Measurements from ENCODE around the gene WDFY1. TPM values are rescaled to one million over a fixed set of nuclear protein-coding genes. Genes with fewer than 3 reads are reported as not detected.

The WDFY1 gene
- total RNA-seq, 1 donor from 2014 or later = 50.1 TPM

GRCh38 chr2:223949241-223949840, 4.2 kb upstream of the WDFY1 start:
- DNase-seq = no peak
- no peak for TF ChIP-seq CTCF (IDR thresholded peaks at IDR 0.05)
- peaks cover 9% of the 10 kb centered on the region for H3K4me1 ChIP-seq
- ATAC-seq = no peak
- no peaks in the 10 kb centered on the region for H3K36me3 ChIP-seq
- H3K27ac ChIP-seq = no peak overlapping the region
- no peaks in the 10 kb centered on the region for H3K27me3 ChIP-seq
- H3K4me3 ChIP-seq = no peak overlapping the region
- intact Hi-C loops (cut with DNase I) = no loop called here
- H3K9me3 ChIP-seq = no peaks in the 10 kb centered on the region

- ATAC-seq (no peak), DNase-seq (no peak)
- no peak for TF ChIP-seq CTCF (IDR thresholded peaks at IDR 0.05)
- no peaks in the 10 kb centered on the region for H3K27me3 ChIP-seq
- H3K4me3 ChIP-seq = no peak overlapping the region
- H3K9me3 ChIP-seq = no peaks in the 10 kb centered on the region
- H3K27ac ChIP-seq = no peak overlapping the region
- no peaks in the 10 kb centered on the region for H3K36me3 ChIP-seq
- intact Hi-C loops (cut with DNase I) = no loop called here
- H3K4me1 ChIP-seq = peaks cover 18% of the 10 kb centered on the region
Observed at GRCh38 chr2:223947711-223948205, 2.6 kb upstream of the WDFY1 start.

GRCh38 chr2:223945755-223946154, 620 bp upstream of the WDFY1 start:
- H3K27me3 ChIP-seq = no peaks in the 10 kb centered on the region
- no peaks in the 10 kb centered on the region for H3K9me3 ChIP-seq
- TF ChIP-seq CTCF (IDR thresholded peaks at IDR 0.05) = no peak
- intact Hi-C loops (cut with DNase I) = no loop called here
- peak overlapping the region; percentile 81 for H3K4me3 ChIP-seq
- DNase-seq (no peak), ATAC-seq (no peak)
- H3K27ac ChIP-seq = peak overlapping the region; percentile 93
- H3K4me1 ChIP-seq = peaks cover 25% of the 10 kb centered on the region
- no peaks in the 10 kb centered on the region for H3K36me3 ChIP-seq

GRCh38 chr2:223944166-223944702, 901 bp downstream of the WDFY1 start:
- peak overlapping the region; percentile 93 for H3K27ac ChIP-seq
- no peaks in the 10 kb centered on the region for H3K9me3 ChIP-seq
- no peaks in the 10 kb centered on the region for H3K36me3 ChIP-seq
- H3K4me3 ChIP-seq = peak overlapping the region; percentile 81
- intact Hi-C loops (cut with DNase I) = no loop called here
- H3K4me1 ChIP-seq = peaks cover 29% of the 10 kb centered on the region
- DNase-seq (peak; percentile 76), ATAC-seq (peak; percentile 68)
- TF ChIP-seq CTCF (IDR thresholded peaks at IDR 0.05) = no peak
- no peaks in the 10 kb centered on the region for H3K27me3 ChIP-seq

- H3K27me3 ChIP-seq = no peaks in the 10 kb centered on the region
- no peaks in the 10 kb centered on the region for H3K9me3 ChIP-seq
- peak overlapping the region; percentile 81 for H3K4me3 ChIP-seq
- TF ChIP-seq CTCF (IDR thresholded peaks at IDR 0.05) = no peak
- DNase-seq (no peak), ATAC-seq (peak; percentile 5)
- peak overlapping the region; percentile 93 for H3K27ac ChIP-seq
- H3K36me3 ChIP-seq = no peaks in the 10 kb centered on the region
- H3K4me1 ChIP-seq = peaks cover 29% of the 10 kb centered on the region
- intact Hi-C loops (cut with DNase I) = no loop called here
Observed at GRCh38 chr2:223943561-223944008, 1.6 kb downstream of the WDFY1 start.
